ENCODE measurements around the gene PPP2R5C. TPM values are rescaled to one million over a fixed set of nuclear protein-coding genes. Genes with fewer than 3 reads are reported as not detected.

PPP2R5C gene
- polyA plus RNA-seq, 1 donor from 2014 or later: 111 TPM

DNA sequence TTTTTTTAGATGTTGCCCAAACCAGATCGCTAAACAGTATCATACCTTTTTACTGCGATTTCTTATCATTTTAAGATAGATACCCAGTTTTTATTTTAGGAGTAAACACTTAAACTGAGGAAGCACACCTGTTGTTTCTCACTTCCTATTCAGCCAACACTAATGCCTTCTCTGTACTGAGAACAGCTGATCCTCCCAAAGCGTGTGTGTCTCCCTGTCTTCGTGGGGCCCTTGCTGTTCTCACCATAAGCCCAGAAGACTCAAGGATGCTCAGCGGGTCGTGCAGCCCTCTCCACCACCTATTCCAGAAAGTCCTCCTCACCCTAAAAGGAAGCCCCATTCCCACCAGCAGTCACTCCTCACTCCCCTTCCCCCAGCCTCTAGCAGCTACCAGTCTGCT, 14.8 kb downstream of the PPP2R5C start:
- H2AFZ ChIP-seq (ENCODE audit: low read depth, low read length): no peak overlapping the region
- H3K9me2 ChIP-seq (ENCODE audit: insufficient read depth, low read length): no peaks in the 10 kb centered on the region
- H3K27me3 ChIP-seq (ENCODE audit: insufficient read depth, low read depth, low read length): peaks cover 26% of the 10 kb centered on the region
- no peak overlapping the region for H3K4me3 ChIP-seq (ENCODE audit: low read length)
- no peaks in the 10 kb centered on the region for H3K79me2 ChIP-seq (replicated peaks; ENCODE audit: insufficient read depth, low read length)
- H3K9me3 ChIP-seq (ENCODE audit: low read length): no peaks in the 10 kb centered on the region
- no peak for TF ChIP-seq EP300 (conservative IDR thresholded peaks at IDR 0.05; ENCODE audit: poor library complexity, severe bottlenecking)
- TF ChIP-seq RAD21 (conservative IDR thresholded peaks at IDR 0.05): no peak
- TF ChIP-seq, protein P1, sequence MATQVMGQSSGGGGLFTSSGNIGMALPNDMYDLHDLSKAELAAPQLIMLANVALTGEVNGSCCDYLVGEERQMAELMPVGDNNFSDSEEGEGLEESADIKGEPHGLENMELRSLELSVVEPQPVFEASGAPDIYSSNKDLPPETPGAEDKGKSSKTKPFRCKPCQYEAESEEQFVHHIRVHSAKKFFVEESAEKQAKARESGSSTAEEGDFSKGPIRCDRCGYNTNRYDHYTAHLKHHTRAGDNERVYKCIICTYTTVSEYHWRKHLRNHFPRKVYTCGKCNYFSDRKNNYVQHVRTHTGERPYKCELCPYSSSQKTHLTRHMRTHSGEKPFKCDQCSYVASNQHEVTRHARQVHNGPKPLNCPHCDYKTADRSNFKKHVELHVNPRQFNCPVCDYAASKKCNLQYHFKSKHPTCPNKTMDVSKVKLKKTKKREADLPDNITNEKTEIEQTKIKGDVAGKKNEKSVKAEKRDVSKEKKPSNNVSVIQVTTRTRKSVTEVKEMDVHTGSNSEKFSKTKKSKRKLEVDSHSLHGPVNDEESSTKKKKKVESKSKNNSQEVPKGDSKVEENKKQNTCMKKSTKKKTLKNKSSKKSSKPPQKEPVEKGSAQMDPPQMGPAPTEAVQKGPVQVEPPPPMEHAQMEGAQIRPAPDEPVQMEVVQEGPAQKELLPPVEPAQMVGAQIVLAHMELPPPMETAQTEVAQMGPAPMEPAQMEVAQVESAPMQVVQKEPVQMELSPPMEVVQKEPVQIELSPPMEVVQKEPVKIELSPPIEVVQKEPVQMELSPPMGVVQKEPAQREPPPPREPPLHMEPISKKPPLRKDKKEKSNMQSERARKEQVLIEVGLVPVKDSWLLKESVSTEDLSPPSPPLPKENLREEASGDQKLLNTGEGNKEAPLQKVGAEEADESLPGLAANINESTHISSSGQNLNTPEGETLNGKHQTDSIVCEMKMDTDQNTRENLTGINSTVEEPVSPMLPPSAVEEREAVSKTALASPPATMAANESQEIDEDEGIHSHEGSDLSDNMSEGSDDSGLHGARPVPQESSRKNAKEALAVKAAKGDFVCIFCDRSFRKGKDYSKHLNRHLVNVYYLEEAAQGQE (IDR thresholded peaks at IDR 0.05; ENCODE audit: borderline replicate concordance): no peak
- no peak for TF ChIP-seq MXI1 (conservative IDR thresholded peaks at IDR 0.05; ENCODE audit: poor library complexity, severe bottlenecking)
- TF ChIP-seq EZH2 (IDR thresholded peaks at IDR 0.05; ENCODE audit: borderline replicate concordance, insufficient read depth, low read length, poor library complexity, severe bottlenecking): no peak
- TF ChIP-seq SMC3 (conservative IDR thresholded peaks at IDR 0.05; ENCODE audit: poor library complexity): no peak
- TF ChIP-seq TAF1 (IDR thresholded peaks at IDR 0.05; ENCODE audit: low read depth): no peak
- TF ChIP-seq, protein P2, sequence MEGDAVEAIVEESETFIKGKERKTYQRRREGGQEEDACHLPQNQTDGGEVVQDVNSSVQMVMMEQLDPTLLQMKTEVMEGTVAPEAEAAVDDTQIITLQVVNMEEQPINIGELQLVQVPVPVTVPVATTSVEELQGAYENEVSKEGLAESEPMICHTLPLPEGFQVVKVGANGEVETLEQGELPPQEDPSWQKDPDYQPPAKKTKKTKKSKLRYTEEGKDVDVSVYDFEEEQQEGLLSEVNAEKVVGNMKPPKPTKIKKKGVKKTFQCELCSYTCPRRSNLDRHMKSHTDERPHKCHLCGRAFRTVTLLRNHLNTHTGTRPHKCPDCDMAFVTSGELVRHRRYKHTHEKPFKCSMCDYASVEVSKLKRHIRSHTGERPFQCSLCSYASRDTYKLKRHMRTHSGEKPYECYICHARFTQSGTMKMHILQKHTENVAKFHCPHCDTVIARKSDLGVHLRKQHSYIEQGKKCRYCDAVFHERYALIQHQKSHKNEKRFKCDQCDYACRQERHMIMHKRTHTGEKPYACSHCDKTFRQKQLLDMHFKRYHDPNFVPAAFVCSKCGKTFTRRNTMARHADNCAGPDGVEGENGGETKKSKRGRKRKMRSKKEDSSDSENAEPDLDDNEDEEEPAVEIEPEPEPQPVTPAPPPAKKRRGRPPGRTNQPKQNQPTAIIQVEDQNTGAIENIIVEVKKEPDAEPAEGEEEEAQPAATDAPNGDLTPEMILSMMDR (IDR thresholded peaks at IDR 0.05; ENCODE audit: poor library complexity, severe bottlenecking): no peak
- TF ChIP-seq POLR2AphosphoS5 (IDR thresholded peaks at IDR 0.05): no peak
- no peaks in the 10 kb centered on the region for H3K36me3 ChIP-seq (ENCODE audit: insufficient read depth, low read length)
- no peak overlapping the region for H3K9ac ChIP-seq (ENCODE audit: low read length)
- H4K20me1 ChIP-seq (ENCODE audit: insufficient read depth): no peaks in the 10 kb centered on the region
- no peak overlapping the region for H3K4me2 ChIP-seq (ENCODE audit: low read length)
- H3K27ac ChIP-seq (ENCODE audit: low read length): no peak overlapping the region
- H3F3A ChIP-seq (ENCODE audit: insufficient read depth, low read length, poor library complexity, severe bottlenecking): no peaks in the 10 kb centered on the region

DNA sequence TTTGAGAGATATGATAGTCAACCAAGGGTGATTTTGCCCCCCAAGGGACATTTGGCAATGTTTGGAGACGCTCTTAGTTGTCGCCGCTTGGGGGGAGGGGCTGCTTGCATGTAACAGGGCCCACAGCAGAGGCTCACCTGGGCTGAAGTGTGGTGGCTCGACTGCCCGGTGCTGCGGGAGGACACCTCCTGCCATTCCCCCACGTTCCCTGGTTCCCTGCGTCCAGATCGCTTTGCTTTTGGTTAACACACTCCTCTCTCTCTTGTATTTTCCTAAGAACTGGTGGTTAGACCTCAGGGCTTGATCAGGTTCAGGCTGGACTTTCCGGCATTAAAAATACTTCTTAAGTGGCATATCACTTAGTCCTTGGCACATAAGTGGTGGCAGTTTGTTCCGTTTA, 18.9 kb downstream of the PPP2R5C start:
- Histone ChIP-seq H3K4me2 (ENCODE audit: low read length) (no peak overlapping the region), H3K4me3 (ENCODE audit: low read length) (peak overlapping the region; percentile 60), H3K27me3 (ENCODE audit: insufficient read depth, low read depth, low read length) (peaks cover 31% of the 10 kb centered on the region), H4K20me1 (ENCODE audit: insufficient read depth) (no peaks in the 10 kb centered on the region), H3K9me2 (ENCODE audit: insufficient read depth, low read length) (no peaks in the 10 kb centered on the region), H3K79me2 (replicated peaks; ENCODE audit: insufficient read depth, low read length) (no peaks in the 10 kb centered on the region), H3K27ac (ENCODE audit: low read length) (no peak overlapping the region), H3F3A (ENCODE audit: insufficient read depth, low read length, poor library complexity, severe bottlenecking) (no peaks in the 10 kb centered on the region), H3K36me3 (ENCODE audit: insufficient read depth, low read length) (no peaks in the 10 kb centered on the region), H3K9me3 (ENCODE audit: low read length) (no peaks in the 10 kb centered on the region), H2AFZ (ENCODE audit: low read depth, low read length) (no peak overlapping the region), H3K9ac (ENCODE audit: low read length) (no peak overlapping the region)
- TF ChIP-seq POLR2AphosphoS5 (IDR thresholded peaks at IDR 0.05) (no peak), SMC3 (conservative IDR thresholded peaks at IDR 0.05; ENCODE audit: poor library complexity) (no peak), MXI1 (conservative IDR thresholded peaks at IDR 0.05; ENCODE audit: poor library complexity, severe bottlenecking) (no peak), RAD21 (conservative IDR thresholded peaks at IDR 0.05) (no peak), EZH2 (IDR thresholded peaks at IDR 0.05; ENCODE audit: borderline replicate concordance, insufficient read depth, low read length, poor library complexity, severe bottlenecking) (no peak), TAF1 (IDR thresholded peaks at IDR 0.05; ENCODE audit: low read depth) (no peak), EP300 (conservative IDR thresholded peaks at IDR 0.05; ENCODE audit: poor library complexity, severe bottlenecking) (no peak)
- TF ChIP-seq, protein P2 (IDR thresholded peaks at IDR 0.05; ENCODE audit: poor library complexity, severe bottlenecking): no peak
- TF ChIP-seq, protein P1 (IDR thresholded peaks at IDR 0.05; ENCODE audit: borderline replicate concordance): no peak
